SK-N-MC (cell line): ENCODE results near the gene MAGI2.

ENCODE experiments used
- EZH2 ChIP-seq: fragments of 200-600 bp; sonication (generic); IDR thresholded peaks from one replicate; pipeline ENCODE4 v1.6.1; 2017; ENCODE audit warnings: antibody characterized with exemption
- POLR2AphosphoS5 ChIP-seq: IDR thresholded peaks from 2 replicates; pipeline ENCODE4 v1.6.1; 2012; ENCODE audit warnings: mild to moderate bottlenecking, low read depth, low read length, borderline replicate concordance

DNA sequence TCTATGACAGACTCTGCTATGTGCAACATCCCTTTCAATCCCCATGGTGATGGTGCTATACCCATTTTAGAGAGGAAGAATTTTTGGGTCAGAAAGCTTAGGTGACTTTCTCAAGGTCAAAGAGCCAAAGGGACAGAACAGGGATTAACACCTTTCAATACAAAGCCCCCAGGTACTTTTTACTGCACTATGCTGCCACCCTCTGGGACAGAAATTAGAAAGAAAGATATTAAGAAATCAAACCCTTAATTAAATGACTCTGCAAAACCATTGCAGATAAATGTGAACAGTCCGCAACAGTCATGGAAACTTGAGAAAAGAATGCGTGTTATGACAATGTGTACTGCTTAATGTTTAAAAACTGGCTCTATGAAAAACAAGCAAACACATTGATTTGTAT is 673.7 kb downstream of the MAGI2 start:
- TF ChIP-seq POLR2AphosphoS5 (no peak), EZH2 (no peak)
